ENCODE data around the gene ZNF45. TPM values are rescaled to one million over a fixed set of nuclear protein-coding genes. Genes with fewer than 3 reads are reported as not detected.
A peak's percentile ranks its signal among the peaks of the same experiment; 100 is the strongest.

ZNF45 gene
- total RNA-seq, 1 experiment from 2014 or later: 15.2 TPM

DNA sequence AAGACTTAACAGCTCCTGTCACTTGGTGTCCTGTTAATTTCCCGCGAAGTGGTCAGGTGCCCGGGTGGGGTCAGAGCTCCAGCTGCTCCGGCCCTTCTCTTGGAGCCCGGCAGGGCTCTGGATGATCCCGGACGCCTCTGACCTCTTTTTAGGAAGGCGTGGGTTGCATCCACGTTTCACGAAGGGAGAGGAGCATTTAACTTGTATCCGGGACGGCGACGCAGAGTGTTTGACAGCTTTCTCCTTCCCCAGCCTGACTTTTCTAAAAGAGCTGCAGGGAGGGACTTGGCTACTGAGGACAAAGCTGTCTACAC, 49.6 kb upstream of the ZNF45 start:
- ChIA-PET RAD21 (ENCODE audit: low non-redundant PET in 1 of 2, low total read pairs in 2 of 2, uncharacterized antibody in 2 of 2, unreplicated experiment in 2 of 2) (no interaction called here), POLR2A (no interaction called here), CTCF (no interaction called here)
- H3K27ac ChIP-seq (ENCODE audit: low read depth, low read length): no peak overlapping the region
- intact Hi-C loops (cut with micrococcal nuclease): no loop called here
- H2AFZ ChIP-seq (ENCODE audit: low read depth, low read length, poor library complexity, severe bottlenecking): no peak overlapping the region
- no peak overlapping the region for H3K9ac ChIP-seq (ENCODE audit: low read length)
- H3K79me2 ChIP-seq (ENCODE audit: insufficient read depth, low read length): no peaks in the 10 kb centered on the region
- TSS peak; percentile 63 for BruUV-seq (replicated peaks)
- H3K36me3 ChIP-seq (ENCODE audit: control insufficient read depth in 1 of 2, insufficient read depth in 2 of 2, low read length in 2 of 2): no peaks in the 10 kb centered on the region
- DNase-seq (ENCODE audit: low read depth, low spot score) (no peak), ATAC-seq (no peak)
- H3K4me2 ChIP-seq (ENCODE audit: low read length): peak overlapping the region; percentile 57
- TF ChIP-seq EGR1 (IDR thresholded peaks at IDR 0.05; ENCODE audit: low read depth): no peak
- no peak for TF ChIP-seq CTCF (IDR thresholded peaks at IDR 0.05 in 2 of 3, conservative IDR thresholded peaks at IDR 0.05 in 1 of 3; ENCODE audit: borderline replicate concordance in 1 of 3, insufficient read depth in 1 of 3, low read depth in 2 of 3, low read length in 2 of 3)
- TF ChIP-seq, protein P1, sequence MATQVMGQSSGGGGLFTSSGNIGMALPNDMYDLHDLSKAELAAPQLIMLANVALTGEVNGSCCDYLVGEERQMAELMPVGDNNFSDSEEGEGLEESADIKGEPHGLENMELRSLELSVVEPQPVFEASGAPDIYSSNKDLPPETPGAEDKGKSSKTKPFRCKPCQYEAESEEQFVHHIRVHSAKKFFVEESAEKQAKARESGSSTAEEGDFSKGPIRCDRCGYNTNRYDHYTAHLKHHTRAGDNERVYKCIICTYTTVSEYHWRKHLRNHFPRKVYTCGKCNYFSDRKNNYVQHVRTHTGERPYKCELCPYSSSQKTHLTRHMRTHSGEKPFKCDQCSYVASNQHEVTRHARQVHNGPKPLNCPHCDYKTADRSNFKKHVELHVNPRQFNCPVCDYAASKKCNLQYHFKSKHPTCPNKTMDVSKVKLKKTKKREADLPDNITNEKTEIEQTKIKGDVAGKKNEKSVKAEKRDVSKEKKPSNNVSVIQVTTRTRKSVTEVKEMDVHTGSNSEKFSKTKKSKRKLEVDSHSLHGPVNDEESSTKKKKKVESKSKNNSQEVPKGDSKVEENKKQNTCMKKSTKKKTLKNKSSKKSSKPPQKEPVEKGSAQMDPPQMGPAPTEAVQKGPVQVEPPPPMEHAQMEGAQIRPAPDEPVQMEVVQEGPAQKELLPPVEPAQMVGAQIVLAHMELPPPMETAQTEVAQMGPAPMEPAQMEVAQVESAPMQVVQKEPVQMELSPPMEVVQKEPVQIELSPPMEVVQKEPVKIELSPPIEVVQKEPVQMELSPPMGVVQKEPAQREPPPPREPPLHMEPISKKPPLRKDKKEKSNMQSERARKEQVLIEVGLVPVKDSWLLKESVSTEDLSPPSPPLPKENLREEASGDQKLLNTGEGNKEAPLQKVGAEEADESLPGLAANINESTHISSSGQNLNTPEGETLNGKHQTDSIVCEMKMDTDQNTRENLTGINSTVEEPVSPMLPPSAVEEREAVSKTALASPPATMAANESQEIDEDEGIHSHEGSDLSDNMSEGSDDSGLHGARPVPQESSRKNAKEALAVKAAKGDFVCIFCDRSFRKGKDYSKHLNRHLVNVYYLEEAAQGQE (IDR thresholded peaks at IDR 0.05; ENCODE audit: low read depth): no peak
- no peak for TF ChIP-seq CBX3 (IDR thresholded peaks at IDR 0.05; ENCODE audit: low read depth)
- no peak for TF ChIP-seq TCF7L2 (IDR thresholded peaks at IDR 0.05; ENCODE audit: borderline replicate concordance, extremely low read depth, insufficient read depth, insufficient read length)
- peak overlapping the region; percentile 44 for H3K4me3 ChIP-seq (replicated peaks in 1 of 2; ENCODE audit: low read depth in 1 of 2, low read length in 2 of 2)
- H3K27me3 ChIP-seq (ENCODE audit: insufficient read depth, low read length): no peaks in the 10 kb centered on the region
- no peaks in the 10 kb centered on the region; the same call in 1 of the 2 replicates for H4K20me1 ChIP-seq (ENCODE audit: insufficient read depth)
- no peaks in the 10 kb centered on the region for H3K9me2 ChIP-seq (ENCODE audit: insufficient read depth)
- no peaks in the 10 kb centered on the region; a peak in 1 of 4 replicates for H3K9me3 ChIP-seq (ENCODE audit: control insufficient read depth in 1 of 2, insufficient read depth in 1 of 2, low read depth in 1 of 2, low read length in 2 of 2)
- no peaks in the 10 kb centered on the region for H3K4me1 ChIP-seq (ENCODE audit: control insufficient read depth in 1 of 2, insufficient read depth in 2 of 2, low read length in 2 of 2)

Measured in HCT116 (cell line).